Astrocyte of the hippocampus (primary cell): Measurements from ENCODE around the gene RHO.
"Not testable (repeated sequence)": the region's sequence is repeated elsewhere in the genome, so short reads cannot be mapped to it uniquely, and the experiment has no call there.

Source experiments
- DNase-seq: peaks from one replicate; pipeline ENCODE4 v3.0.0; 2011; ENCODE audit warnings: low read depth, low spot score

The RHO gene

DNA sequence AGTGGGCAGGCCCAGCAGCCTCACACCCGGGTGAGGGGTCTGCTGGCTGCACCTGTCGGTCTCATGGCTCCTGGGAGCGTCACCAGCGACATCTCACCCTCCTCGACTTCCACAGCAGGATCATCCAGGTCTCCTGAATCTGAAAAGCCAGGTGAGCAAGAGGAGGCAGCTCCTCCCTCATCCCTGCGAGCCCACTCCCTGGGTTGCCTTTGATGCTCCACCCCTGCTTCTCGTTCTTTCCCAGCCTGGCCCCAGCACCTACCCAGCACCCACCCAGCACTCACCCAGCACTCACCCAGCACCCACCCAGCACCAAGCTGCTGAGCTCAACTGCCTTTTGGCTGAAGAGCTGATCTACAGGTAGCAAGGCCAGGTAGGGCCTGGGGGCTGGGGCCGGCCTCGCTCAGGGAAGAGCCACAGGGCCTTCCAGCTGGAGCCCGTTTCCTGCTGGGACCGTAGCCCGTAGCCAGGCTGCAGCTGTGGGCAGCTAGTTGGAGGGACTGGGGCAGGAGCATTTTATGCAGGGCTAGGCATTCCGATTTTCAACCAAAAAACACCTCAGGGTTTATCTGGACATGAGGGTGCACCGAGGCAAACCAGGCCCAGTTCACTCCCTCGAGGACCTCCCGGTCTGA lies 14.8 kb downstream of the RHO start, which contains the start of gene H1-8:
H1-8 (plus strand) TSS at position 20 of the 635 bp plus-strand sequence; CDS start at position 64, 44 bp downstream.
- DNase-seq, result no peak

DNA sequence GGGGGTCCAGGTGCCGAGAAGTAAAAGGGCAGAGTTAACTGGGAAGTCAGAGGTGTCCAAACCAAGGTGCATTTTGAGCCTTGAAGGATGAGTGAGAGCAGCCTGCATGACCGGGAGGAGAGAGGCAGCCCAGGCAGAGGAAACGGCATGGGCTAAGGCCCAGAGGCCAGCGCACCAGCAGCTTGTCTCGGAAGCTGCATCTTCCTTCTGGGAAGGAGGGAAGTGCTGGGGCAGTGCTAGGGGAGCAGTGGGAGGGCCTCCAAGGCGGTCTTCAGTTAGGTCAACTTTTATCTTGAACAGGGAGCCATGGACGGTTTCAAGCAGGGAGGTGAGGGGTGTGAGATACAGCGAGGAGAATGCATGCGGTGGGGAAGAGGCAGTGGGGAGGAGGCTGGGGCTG lies 15.6 kb downstream of the RHO start:
- no peak for DNase-seq

DNA sequence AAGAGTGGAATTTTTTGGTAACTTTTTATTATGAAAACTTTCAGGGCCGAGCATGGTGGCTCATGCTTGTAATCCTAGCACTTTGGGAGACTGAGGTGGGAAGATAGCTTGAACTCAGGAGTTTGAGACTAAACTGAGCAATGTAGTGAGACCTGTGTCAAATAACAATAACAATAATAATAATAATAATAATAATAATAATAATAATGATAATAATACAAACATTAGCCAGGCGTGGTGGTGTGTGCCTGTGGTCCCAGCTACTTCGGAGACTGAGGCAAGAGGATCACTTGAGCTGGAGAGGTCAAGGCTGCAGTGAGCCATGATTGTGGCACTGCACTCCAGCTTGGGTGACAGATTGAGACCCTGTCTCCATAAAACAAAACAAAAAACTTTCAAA lies 17.5 kb downstream of the RHO start:
- not testable (repeated sequence) for DNase-seq

DNA sequence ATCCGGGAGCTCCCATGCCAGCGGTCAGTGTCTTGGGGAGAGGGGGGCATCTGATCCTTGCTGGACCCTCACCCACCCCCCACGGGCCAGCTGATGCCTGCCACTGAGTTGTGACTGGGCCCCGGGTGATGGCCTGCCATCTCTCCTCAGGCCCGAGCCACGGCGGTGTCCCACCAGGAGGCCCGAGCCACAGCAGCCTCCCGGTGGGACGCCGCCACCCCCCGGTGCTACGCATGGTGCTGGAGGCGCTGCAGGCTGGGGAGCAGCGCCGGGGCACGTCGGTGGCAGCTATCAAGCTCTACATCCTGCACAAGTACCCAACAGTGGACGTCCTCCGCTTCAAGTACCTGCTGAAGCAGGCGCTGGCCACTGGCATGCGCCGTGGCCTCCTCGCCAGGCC lies 18.8 kb downstream of the RHO start:
- DNase-seq, result no peak

DNA sequence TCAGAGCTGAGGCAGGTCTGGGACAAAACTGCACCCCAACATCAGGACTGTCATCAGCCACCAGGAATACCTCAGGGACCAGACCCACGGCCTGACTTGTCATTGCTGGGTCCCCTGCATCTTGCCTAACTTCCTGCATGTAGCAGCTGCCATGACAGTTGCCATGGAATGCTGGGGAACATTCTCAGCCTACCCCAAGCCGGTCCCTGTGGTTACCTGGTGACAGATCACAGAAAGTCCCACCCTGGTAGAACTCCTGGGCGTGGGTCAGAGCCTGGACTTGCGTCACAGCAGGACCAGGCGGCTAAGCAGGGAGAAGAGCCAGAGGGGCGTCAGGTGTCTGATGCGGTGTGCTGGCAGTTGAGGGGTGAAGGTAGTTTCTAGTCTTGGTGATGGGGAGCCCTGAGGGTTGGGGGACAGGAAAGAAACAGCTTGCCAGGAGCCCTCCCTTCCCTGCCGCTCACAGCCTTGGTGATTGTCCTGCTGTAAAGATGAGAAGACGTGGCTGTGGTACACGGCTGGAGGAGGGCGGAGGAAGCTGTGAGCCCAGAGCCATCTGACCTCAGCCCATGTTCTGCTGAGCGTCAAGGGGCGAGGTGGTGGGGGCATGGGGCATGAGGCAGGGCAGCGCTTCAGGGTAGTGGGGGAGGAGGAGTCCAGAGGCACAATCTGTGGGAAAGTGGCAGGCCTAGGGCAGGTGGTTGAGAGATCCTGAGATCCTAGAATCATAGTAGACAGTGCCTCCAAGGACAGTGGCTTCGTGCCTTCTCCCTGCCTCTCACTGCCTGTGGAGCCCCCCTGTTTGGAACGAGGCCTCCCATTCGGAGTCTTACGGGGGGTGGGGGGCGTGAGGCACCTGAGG lies 19.9 kb downstream of the RHO start:
- no peak for DNase-seq

DNA sequence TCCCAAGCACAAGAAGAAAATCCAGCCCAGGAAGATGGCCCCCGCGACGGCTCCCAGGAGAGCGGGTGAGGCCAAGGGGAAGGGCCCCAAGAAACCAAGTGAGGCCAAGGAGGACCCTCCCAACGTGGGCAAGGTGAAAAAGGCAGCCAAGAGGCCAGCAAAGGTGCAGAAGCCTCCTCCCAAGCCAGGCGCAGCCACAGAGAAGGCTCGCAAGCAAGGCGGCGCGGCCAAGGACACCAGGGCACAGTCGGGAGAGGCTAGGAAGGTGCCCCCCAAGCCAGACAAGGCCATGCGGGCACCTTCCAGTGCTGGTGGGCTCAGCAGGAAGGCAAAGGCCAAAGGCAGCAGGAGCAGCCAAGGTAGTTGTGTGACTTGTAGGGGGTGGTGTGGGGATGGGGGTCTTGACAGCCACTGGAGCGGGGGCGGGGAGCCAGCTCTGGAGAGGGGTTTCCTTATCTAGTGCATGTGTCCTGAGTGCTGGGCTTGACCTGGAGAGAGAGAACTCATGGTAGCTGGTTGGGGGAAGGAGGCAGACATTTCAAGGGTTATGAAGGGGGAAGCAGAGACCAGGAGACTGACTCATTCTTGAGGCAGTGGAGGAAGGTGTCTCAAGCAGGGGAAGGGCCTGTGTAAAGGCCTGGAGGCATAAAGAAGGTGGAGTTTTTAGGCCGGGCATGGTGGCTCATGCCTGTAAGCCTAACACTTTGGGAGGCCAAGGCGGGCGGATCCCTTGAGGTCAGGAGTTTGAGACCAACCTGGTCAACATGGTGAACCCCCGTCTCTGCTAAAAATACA lies 20.8 kb downstream of the RHO start:
- peak; percentile 53 for DNase-seq

DNA sequence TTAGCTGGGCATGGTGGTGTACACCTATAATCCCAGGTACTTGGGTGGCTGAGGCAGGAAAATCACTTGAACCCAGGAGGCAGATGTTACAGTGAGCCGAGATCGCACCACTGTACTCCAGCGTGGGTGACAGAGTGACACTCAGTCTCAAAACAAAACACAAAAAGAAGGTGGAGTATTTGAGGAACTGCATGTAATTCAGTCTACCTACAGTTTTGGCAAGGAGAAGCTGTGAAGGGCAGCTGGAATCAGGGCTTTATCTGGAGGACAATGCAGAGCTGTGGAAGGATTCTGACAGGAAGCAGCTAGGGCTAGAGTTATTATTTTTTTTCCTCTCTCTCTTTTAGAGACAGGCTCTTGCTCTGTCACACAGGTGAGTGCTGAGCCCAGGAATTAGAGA lies 21.4 kb downstream of the RHO start:
- DNase-seq, result no peak

DNA sequence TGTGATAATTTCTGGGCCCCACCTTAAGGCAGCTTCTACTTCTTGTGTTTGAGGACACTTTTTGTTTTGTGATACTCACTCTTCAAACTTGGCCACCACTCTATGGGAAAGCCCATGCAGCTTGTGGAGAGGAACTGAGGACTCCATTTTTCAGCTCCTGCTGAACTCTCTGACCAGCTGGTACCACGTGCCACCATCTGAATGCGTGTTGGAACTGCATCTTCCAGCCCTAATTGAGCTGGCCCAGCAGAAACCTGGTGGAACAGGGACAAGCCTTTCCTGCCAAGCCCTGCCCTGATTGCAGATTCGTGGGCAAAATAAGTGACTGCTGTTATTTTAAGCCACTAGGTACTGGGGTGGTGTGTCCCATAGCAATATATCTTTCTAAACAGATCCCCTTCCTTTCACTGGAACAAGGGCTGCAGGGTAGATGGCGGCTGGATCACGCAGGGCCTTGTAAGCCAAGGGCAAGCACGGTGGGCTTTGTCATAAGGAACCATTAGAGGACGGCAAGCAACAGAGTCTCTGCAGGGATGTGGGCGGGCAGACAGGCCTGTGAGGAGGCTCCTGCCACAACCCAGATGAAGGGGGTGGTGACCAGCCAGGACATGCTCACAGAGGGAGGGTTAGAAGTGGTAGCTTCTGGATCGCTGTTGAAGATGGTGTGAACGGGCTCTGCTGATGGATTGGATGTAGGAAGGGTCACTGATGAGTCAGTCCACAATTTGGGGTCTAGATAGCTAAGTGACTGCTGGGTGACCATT lies 24.0 kb downstream of the RHO start:
- no peak for DNase-seq

DNA sequence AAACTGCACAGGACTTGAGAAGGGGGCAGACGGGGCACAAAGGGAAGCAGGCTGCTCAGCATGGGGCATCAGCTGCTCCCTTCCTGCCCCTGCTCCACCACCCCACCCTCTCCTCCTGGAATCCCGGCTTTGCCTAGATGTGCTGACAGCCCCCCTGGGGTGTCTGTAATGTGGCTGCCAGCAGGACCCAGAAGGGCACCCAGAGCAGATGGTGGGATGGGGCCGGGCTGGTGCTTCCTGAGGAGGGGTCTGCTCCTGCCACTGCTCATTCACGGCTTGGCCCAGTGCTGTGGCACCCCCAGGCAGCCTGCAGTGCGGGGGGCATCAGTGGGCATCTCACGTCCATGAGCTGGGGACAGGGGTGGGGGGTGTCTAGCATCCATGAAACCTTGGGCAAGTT lies 24.7 kb downstream of the RHO start:
- no peak for DNase-seq

DNA sequence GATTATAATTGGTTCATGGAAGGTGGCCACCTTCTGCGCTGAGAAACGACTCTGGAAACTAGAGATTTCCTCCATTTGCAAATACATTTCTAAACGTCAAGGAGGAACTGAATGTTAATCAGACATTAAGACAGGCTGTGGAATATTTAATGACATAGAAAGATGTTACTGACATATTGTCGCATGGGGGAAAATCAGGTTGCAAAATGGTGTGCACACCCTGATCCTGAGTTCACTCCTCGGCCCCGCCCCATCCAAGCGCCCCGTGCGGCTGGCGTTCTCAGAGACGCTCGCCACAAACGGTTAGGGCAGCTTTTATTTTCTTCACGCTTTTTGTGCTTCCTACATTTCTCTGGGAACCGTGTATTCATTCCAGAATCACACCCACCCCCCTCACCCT lies 25.3 kb downstream of the RHO start:
- peak; percentile 28 for DNase-seq

DNA sequence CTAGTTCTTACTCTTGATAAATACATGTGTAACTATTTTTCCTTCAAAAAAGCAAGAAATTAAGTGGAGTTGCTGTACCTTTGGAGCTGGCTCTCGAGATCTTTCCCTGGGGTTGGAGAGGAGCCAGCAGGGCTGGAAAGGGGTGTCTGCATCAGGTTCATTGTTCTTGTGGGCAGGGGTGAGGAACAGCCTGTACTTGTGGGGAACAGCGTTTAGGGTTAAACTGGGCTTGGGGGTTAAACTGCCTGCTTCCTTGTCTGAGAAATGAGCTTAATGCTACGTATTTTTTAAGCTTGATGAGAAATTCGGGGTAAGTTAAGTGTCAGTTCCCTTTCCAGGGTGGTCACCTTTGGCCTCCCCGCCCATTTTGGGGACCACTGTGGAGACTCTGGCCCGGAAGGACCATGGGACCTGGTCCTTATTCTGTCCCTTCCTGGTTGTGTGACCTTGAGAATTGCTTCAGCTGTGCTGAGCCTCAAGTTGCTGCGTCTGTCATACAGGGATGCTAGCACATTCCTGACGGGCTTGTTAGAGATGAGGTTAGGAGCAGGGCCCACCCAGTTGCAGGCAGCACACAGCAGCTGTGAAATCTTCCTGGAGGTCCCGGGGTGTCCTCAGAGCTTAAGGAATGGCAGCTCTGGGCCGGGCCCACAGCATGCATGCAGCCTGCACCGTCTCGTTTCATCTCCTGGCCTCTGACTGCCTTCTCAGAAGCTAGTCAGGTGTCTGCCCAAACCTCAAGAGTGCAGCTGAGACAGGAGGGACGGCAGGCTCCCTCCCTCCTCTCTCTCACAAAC lies 26.1 kb downstream of the RHO start:
- peak; percentile 55 for DNase-seq

DNA sequence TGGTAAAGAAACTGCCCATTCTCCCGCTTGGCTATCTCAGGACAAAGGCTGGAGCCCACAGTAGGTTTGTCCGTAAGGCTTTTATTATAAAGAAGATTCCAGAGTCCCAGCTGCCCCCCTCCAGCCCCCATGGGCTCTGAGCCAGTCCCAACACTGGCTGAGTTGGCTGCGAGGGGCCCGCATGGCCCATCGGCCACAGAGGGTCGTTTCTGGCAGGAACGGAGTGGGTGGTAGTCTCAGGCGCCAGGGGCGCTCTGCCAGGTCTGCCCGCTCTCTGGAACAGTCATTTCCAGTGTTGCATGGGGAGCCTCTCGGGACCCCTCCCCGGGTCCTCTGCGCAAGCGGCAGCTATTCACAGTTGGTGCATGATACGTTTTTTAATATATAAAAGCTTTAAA lies 26.7 kb downstream of the RHO start:
- DNase-seq, result peak; percentile 45

DNA sequence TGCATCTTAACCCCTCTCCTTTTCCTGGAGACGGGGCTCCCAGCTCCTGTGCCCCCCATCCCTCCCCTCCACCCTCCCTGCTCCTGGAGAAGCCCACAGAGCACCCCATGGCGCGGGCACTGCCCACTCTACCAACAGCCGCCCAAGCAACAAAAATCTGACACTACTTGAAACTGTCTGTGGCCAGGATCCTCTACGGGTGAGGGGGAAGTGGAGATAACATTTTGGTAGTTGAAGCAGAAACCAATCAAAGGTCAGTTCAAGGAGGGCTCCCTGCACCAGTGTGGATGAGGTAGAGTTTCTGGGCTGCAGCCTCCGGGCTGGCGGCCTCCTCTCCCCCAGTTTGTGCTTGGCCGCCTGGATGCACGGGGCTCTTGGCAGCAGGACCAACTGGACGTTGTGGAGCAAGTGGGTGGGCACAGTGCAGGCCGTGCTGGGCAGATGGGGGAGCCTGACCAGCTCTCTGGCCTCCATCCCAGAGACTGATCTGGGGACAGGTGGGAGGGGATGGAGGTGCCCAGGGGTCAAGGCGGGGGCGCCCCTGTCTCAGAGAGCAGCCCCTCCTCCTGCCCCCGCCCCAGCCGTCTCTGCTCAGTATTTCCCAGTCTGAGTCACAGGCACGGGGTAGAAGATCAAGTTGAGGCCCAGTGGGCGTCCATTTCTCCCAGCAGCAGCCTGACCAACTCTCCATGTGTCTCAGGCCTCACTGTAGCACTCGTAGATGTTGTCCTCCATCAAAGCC lies 27.3 kb downstream of the RHO start:
- no peak for DNase-seq

DNA sequence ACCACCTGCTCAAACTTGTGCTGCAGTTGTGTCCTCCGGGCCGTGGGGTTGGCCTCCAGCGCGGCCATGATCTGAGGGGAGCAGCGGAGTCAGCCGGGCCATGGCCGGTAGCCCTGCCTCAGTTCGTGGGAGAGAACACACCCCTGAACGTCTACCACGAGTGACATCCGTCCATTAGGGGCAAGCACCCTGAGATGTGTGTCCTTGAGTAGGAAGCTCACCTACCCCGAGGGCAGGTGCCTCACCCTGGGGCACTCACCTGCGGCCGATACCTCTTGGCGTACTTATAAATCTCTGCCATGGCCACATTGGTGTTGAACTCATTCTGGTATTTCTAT lies 27.9 kb downstream of the RHO start:
- no peak for DNase-seq

DNA sequence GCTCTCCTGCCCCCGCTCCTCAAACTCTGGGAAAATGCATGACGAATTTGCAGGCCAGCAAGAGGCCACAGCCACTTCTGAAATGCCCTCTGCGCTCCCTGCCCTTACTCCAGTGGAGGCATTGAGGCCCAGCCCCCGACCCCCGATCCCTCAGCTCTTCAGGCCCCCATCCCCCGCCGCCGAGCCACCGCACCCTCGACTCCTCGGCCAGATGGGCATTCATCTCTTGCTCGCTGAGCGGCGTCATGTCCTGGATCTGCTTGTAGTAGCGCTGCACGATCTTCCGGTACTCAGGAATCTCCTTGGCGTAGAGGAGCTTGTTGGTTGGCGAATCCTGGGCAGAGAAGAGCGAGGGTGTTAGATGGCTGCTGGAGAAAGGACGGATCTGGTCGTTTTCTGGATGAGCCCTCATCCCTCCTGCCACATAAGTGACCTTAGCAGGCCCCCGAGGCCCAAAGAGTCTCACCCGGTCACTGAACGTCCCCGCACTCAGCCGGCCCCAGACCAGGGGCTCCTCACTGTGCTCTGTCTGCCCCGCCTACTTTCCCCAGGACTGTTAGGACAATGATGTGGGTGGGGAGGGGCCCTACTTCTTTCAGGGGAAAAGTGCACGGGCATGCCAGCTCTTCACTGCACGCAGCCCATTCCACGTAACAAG lies 28.6 kb downstream of the RHO start:
- no peak for DNase-seq

DNA sequence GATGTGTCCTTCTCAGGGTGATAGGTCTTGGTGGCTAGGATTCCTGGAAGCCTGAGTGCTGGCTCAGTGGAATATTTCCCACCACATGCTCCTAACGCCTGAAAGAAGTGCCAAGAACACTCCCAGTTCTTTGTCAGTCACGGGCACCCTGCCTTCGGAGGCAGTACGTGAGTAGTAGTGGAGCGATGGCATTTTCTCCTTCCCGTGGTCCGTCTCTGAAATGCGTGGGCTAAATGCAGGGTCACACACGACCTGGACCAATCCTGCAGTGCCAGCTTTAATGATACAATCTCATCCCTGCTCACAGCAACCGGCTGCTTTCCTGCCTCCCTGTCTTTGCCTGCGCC lies 29.1 kb downstream of the RHO start:
- DNase-seq, result peak; percentile 83

DNA sequence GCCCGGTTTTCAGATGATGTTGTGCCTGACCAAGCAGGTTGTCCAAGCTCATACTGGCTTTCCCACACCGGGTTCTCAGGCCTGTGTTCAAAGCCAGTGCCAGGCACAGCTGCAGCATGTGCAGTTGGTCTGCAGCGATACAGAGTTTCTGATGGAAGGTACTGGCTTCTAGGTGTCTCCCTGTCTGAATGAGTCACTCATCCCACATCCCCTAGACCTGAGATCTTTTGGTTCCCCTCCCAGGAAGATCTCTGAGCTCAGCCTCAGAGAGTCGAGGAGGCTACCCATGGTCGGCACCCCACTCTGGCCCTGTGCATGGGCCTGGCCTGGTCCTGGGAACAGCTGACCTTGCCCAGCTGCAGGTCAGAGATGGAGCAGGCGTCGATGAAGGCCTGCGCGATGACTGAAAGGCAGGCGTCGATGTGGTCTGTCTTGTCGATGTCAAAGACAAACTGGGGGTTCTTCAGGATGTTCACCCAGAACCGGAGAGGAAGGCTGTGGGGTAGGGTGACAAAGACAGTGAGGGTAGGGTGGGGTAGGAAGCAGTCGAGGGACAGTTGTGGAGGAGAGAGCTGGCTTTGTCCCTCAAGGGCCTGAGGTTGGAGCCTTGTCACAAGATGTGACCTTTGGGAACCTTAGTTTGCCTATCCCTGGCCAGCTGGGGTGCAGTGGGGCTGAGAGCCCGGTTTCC lies 29.8 kb downstream of the RHO start:
- DNase-seq, result peak; percentile 39

DNA sequence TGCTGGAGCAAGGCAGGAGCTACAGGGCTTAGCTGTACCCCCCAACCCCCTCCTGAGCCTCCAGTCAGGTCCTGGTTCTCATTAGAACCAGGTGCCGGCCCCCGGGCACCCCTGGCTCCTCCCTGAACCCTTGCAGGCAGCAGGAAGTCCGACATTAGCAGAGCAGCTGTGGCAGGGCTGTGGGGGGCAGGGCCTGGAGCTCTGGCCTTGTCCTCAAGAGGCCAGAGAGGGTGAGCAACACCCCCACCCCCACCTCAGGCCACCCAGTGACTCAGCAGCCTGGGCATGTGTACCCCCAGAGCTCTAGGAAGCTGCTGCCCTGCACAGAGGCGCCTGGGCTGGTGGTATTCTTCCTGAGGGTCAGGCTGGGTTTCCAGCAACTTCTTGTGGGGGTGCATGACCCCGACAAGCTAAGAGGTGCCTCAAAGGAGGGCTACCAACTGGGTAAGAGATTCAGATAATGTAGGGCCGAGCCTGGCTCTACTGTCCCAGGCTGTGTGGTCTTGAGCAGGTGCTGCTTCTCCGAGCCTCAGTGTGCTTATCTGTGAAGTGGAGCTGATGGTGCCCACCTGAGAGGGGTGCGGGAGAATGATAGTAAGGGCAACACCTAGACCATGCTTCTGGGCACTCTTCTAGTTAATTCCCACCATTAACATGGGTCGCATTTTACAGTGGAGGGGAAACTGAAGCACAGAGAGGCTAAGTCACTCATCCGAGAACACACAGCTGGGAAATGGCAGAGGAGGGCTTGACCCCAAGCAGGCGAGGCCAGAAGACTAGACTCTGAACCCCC lies 30.5 kb downstream of the RHO start:
- peak; percentile 76 for DNase-seq
